Measurements from ENCODE around the gene THNSL1. TPM values are rescaled to one million over a fixed set of nuclear protein-coding genes. Genes with fewer than 3 reads are reported as not detected.

Gene THNSL1
- total and polyA plus RNA-seq, 2 of the 8 experiments (the other 6 are each of a cell fraction or from before 2014, with no cell fraction given), result 1.4 to 3.1 TPM

- no peak for TF ChIP-seq BCL11A (IDR thresholded peaks at IDR 0.05; ENCODE audit: low read depth in 2 of 2, low read length in 2 of 2)
- TF ChIP-seq TAF7 (optimal IDR thresholded peaks at IDR 0.05; ENCODE audit: borderline replicate concordance, low read depth, low read length), result no peak
- TF ChIP-seq CHD7 (IDR thresholded peaks at IDR 0.05; ENCODE audit: insufficient replicate concordance, low read length), result no peak
- no peak for TF ChIP-seq TCF12 (IDR thresholded peaks at IDR 0.05; ENCODE audit: low read depth, low read length)
- no peak for TF ChIP-seq CHD2 (IDR thresholded peaks at IDR 0.05; ENCODE audit: low read length)
Measured at GRCh38 chr10:24968349-24968748, 48.1 kb upstream of the THNSL1 start (continued).
